GM19023 (cell line): ENCODE data around the gene CCDC3.
"Not testable (repeated sequence)": the region's sequence is repeated elsewhere in the genome, so short reads cannot be mapped to it uniquely, and the experiment has no call there.

Source experiments
- ATAC-seq: cut with Tn5 transposase; IDR thresholded peaks from one replicate; pipeline ENCODE4 v1.9.1; 2021; ENCODE audit warnings: mild to moderate bottlenecking, moderate library complexity; ENCODE audit not compliant: unreplicated experiment

Gene CCDC3

GRCh38 chr10:13001041-13001886, at the start of gene CCDC3:
TSS of gene CCDC3 (minus strand) at chr10:13001713. CDS start at chr10:13001570, 143 bp downstream.
- no peak for ATAC-seq

GRCh38 chr10:13051126-13051694, 49.7 kb upstream of the CCDC3 start:
- ATAC-seq: no peak

- no peak for ATAC-seq
Measured at GRCh38 chr10:13049774-13050420, 48.4 kb upstream of the CCDC3 start.

GRCh38 chr10:13048762-13049161, 47.2 kb upstream of the CCDC3 start:
- no peak for ATAC-seq

- no peak for ATAC-seq
Measured at GRCh38 chr10:13047529-13048206, 46.2 kb upstream of the CCDC3 start.

- ATAC-seq: no peak
Measured at GRCh38 chr10:13046851-13047528, 45.5 kb upstream of the CCDC3 start.

- no peak for ATAC-seq
Measured at GRCh38 chr10:13043520-13043919, 42.0 kb upstream of the CCDC3 start.

- ATAC-seq: no peak
Measured at GRCh38 chr10:13039761-13040160, 38.2 kb upstream of the CCDC3 start.

- ATAC-seq: no peak
Measured at GRCh38 chr10:13038391-13038790, 36.9 kb upstream of the CCDC3 start.

- ATAC-seq: no peak
Measured at GRCh38 chr10:13037832-13038231, 36.3 kb upstream of the CCDC3 start.

- no peak for ATAC-seq
Measured at GRCh38 chr10:13036841-13037240, 35.3 kb upstream of the CCDC3 start.

GRCh38 chr10:13035731-13036130, 34.2 kb upstream of the CCDC3 start:
- ATAC-seq: not testable (repeated sequence)

- ATAC-seq: no peak
Measured at GRCh38 chr10:13026873-13027272, 25.4 kb upstream of the CCDC3 start.

- ATAC-seq: no peak
Measured at GRCh38 chr10:13023754-13024153, 22.2 kb upstream of the CCDC3 start.

GRCh38 chr10:13019280-13019679, 17.8 kb upstream of the CCDC3 start:
- no peak for ATAC-seq

GRCh38 chr10:13018171-13018570, 16.7 kb upstream of the CCDC3 start:
- no peak for ATAC-seq

- no peak for ATAC-seq
Measured at GRCh38 chr10:13016886-13017285, 15.4 kb upstream of the CCDC3 start.

- no peak for ATAC-seq
Measured at GRCh38 chr10:13016426-13016825, 14.9 kb upstream of the CCDC3 start.

- ATAC-seq: no peak
Measured at GRCh38 chr10:13006037-13006436, 4.5 kb upstream of the CCDC3 start.

- ATAC-seq: no peak
Measured at GRCh38 chr10:13003759-13004158, 2.2 kb upstream of the CCDC3 start.

GRCh38 chr10:13003004-13003403, 1.5 kb upstream of the CCDC3 start:
- no peak for ATAC-seq
